ENCODE data around the gene NPHP1.
"Not testable (repeated sequence)": the region's sequence is repeated elsewhere in the genome, so short reads cannot be mapped to it uniquely, and the experiment has no call there.

NPHP1 gene

GRCh38 chr2:110103061-110103961, 101.5 kb downstream of the NPHP1 start:
- DNase-seq, result no peak

GRCh38 chr2:110101901-110102803, 102.7 kb downstream of the NPHP1 start:
- DNase-seq, result no peak

GRCh38 chr2:110101280-110101844, 103.5 kb downstream of the NPHP1 start:
- peak in 9 of 14 donors; percentile 12 to 81 (median 31) for DNase-seq

- not testable (repeated sequence) for DNase-seq
These were observed 103.9 kb downstream of the NPHP1 start for GRCh38 chr2:110100880-110101279.

GRCh38 chr2:110100480-110100879, 104.3 kb downstream of the NPHP1 start:
- no peak for DNase-seq

- no peak for DNase-seq
These were observed 105.2 kb downstream of the NPHP1 start for GRCh38 chr2:110099471-110100225.

GRCh38 chr2:110099038-110099425, 105.8 kb downstream of the NPHP1 start:
- no peak for DNase-seq

GRCh38 chr2:110097506-110098220, 107.2 kb downstream of the NPHP1 start:
- DNase-seq, result no peak

- no peak for DNase-seq
These were observed 108.7 kb downstream of the NPHP1 start for GRCh38 chr2:110095994-110096633.

GRCh38 chr2:110094884-110095534, 109.8 kb downstream of the NPHP1 start:
- DNase-seq, result not testable (repeated sequence)

GRCh38 chr2:110093924-110094323, 110.9 kb downstream of the NPHP1 start:
- DNase-seq, result not testable (repeated sequence)

- not testable (repeated sequence) for DNase-seq
These were observed 114.6 kb downstream of the NPHP1 start for GRCh38 chr2:110090164-110090563.

- DNase-seq, result not testable (repeated sequence)
These were observed 121.1 kb downstream of the NPHP1 start for GRCh38 chr2:110083757-110084156.

GRCh38 chr2:110083162-110083561, 121.7 kb downstream of the NPHP1 start:
- DNase-seq, result not testable (repeated sequence)

- not testable (repeated sequence) for DNase-seq
These were observed 126.7 kb downstream of the NPHP1 start for GRCh38 chr2:110078104-110078503.

- not testable (repeated sequence) for DNase-seq
These were observed 128.9 kb downstream of the NPHP1 start for GRCh38 chr2:110075896-110076295.

Measured in C1 segment of cervical spinal cord (tissue), 14 donors.